Measurements from ENCODE around the gene INO80C. TPM values are rescaled to one million over a fixed set of nuclear protein-coding genes. Genes with fewer than 3 reads are reported as not detected.

Gene INO80C
- polyA plus RNA-seq, 1 donor = 31.2 TPM

DNA sequence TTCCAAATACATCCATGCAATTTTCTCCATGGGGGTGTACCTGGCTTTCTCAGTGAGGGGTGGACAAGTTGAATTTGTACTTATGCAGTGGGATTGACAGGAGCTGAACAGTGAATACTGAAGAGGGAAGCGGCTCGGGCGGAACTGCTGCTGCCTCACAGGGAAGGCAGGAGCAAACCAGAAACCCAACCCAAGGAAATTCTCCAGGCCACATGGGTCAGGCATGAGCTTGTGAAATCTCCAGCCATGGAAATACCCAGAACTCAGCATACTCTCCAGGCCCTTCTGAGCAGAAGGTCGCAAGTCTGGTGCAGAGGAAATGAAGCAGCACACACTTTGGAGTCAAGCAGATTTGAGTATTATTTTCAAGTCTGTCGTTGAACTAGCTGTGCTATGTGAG lies 26.5 kb upstream of the INO80C start:
- DNase-seq = no peak
- Histone ChIP-seq H3K36me3 (ENCODE audit: control insufficient read depth, insufficient read depth, low read length) (no peaks in the 10 kb centered on the region), H3K9me3 (ENCODE audit: control insufficient read depth, low read depth, low read length) (no peaks in the 10 kb centered on the region), H3K4me1 (ENCODE audit: control insufficient read depth, insufficient read depth, low read length) (no peaks in the 10 kb centered on the region), H3K4me3 (ENCODE audit: low read length) (no peak overlapping the region), H3K27ac (ENCODE audit: low read length) (no peak overlapping the region), H3K27me3 (ENCODE audit: control insufficient read depth, insufficient read depth, low read length) (no peaks in the 10 kb centered on the region)
- WGBS (ENCODE audit: insufficient coverage, low lambda C conversion rate) = no CpG with 5 or more reads among the region's 5 CpGs

DNA sequence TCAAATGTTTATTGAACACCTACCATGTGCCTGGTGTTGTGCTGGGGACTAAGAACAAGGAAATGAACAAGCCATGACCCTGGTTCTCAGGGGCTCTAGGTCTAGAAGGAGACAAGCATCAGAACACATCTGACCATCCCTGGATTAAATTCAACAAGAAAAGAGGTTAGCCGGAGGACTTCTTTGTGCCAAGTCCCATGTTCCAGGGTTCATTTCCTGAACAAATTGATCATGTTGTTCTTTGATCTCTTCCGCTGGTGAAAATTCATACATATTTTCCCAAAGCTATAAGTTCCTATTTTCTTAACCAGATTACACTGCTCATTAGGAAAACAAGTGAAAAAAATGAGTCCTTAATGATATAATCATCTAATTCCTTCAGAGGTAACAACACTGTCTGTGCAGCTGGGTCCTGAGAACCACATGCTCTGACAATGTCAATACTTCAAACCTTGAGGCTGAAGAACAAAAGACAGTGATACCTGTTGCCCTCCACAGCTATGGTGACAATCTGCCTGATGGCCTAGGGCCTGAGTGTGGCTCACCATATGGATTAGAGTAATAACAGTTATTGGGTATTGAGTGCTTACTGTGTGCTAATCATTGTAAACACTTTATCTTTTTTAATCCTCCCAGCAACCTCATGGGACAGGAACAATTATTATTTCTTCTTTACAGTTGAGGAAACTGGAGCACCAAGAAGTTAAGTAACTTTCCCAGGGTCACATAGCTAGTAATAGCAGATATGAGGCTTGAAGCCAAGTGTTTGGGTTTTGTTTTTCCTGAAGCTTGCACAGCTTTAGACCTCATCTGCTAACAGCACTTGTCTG lies 24.6 kb upstream of the INO80C start:
- 88% methylated on average over 1 of the region's 2 CpGs for WGBS (ENCODE audit: insufficient coverage, low lambda C conversion rate)
- DNase-seq = no peak
- H3K4me1 ChIP-seq (ENCODE audit: control insufficient read depth, insufficient read depth, low read length) = no peaks in the 10 kb centered on the region

DNA sequence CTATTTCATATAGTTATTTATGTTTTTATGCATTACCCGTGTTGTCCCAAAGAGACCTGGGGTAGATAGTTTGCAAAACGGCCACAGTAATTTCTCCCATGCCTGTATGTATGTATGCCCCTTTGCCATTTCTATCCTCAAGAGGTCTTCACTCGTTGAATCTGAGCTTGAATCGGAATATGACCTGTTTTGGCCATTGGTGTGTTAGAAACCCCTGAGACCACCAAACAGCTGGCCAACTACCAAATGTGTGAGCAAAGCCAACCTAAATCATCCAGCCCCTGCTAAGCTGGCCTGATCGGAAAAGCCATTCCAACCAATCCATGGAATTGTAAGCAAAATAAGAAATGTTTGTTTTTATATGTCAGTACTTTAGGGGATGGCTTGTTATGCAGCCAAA lies 23.4 kb upstream of the INO80C start:
- no peak overlapping the region for H3K27ac ChIP-seq (ENCODE audit: low read length)
- H3K36me3 ChIP-seq (ENCODE audit: control insufficient read depth, insufficient read depth, low read length) = no peaks in the 10 kb centered on the region
- no peaks in the 10 kb centered on the region for H3K4me1 ChIP-seq (ENCODE audit: control insufficient read depth, insufficient read depth, low read length)
- no peaks in the 10 kb centered on the region for H3K9me3 ChIP-seq (ENCODE audit: control insufficient read depth, low read depth, low read length)
- WGBS (ENCODE audit: insufficient coverage, low lambda C conversion rate) = no CpG with 5 or more reads among the region's 5 CpGs
- DNase-seq = no peak
- H3K27me3 ChIP-seq (ENCODE audit: control insufficient read depth, insufficient read depth, low read length) = no peaks in the 10 kb centered on the region
- no peak overlapping the region for H3K4me3 ChIP-seq (ENCODE audit: low read length)

More for the DNA sequence above, 24.6 kb upstream of the INO80C start:
- H3K27me3 ChIP-seq (ENCODE audit: control insufficient read depth, insufficient read depth, low read length) = no peaks in the 10 kb centered on the region
- no peak overlapping the region for H3K4me3 ChIP-seq (ENCODE audit: low read length)
- H3K27ac ChIP-seq (ENCODE audit: low read length) = no peak overlapping the region
- no peaks in the 10 kb centered on the region for H3K36me3 ChIP-seq (ENCODE audit: control insufficient read depth, insufficient read depth, low read length)
- no peaks in the 10 kb centered on the region for H3K9me3 ChIP-seq (ENCODE audit: control insufficient read depth, low read depth, low read length)

DNA sequence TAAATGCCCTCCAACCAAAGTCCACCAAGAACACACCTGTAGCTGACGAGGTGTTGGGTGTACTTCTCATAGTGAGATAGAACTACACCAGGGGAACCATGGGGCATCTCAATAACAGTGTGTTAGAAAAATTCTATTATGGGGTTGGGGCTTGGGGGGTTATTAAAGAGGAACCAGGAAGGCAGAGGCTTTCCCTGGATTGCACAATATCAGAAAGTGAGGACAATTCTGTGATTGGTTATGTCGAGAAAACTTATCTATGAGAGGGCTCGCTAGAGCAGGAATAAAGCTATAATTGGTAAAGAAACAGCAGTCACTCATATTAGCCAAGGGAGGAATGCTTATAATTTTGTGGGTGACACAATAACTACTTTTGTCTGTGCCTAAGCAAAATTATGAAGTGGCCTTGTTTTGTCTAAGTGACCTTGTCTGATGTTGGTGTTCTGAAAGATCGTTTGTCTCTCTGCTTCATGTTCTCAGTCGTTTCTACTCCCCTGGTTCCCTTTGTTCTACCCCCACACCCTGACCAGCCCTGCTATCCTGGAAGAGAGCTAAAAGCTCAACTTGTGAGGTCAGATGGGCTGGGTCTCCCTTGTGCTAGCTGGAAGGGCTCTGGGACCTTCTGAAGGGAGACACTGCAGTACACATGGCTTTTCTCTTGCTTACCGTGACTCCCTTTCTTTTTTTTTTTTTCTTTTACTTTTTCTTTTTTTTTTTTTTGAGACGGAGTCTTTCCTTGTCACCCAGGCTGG lies 21.6 kb upstream of the INO80C start:
- no peaks in the 10 kb centered on the region for H3K27me3 ChIP-seq (ENCODE audit: control insufficient read depth, insufficient read depth, low read length)
- WGBS (ENCODE audit: insufficient coverage, low lambda C conversion rate) = 100% methylated on average over 1 of the region's 7 CpGs

DNA sequence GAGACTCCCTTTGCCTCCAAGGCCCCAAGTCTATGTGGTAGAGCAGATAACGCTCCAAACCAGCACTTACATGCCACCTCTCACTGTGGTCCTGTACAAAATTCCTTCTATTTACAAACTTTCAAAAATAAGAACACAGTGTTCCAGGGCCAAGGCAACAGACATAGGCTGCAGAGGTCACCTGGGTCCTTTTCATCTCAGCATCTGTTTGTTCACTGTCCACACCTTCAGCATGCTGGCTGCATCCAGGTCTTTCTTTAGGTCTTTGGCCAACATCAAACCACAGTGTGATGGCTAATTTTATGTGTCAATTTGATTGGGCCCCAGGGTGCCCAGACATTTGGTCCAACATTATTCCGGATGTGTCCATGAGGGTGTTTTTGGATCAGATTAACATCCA lies 20.0 kb upstream of the INO80C start:
- H3K36me3 ChIP-seq (ENCODE audit: control insufficient read depth, insufficient read depth, low read length) = no peaks in the 10 kb centered on the region
- peaks cover 2% of the 10 kb centered on the region for H3K4me1 ChIP-seq (ENCODE audit: control insufficient read depth, insufficient read depth, low read length)
- no peaks in the 10 kb centered on the region for H3K27me3 ChIP-seq (ENCODE audit: control insufficient read depth, insufficient read depth, low read length)
- no peaks in the 10 kb centered on the region for H3K9me3 ChIP-seq (ENCODE audit: control insufficient read depth, low read depth, low read length)
- WGBS (ENCODE audit: insufficient coverage, low lambda C conversion rate) = no CpG with 5 or more reads among the region's 2 CpGs
- no peak for DNase-seq
- no peak overlapping the region for H3K27ac ChIP-seq (ENCODE audit: low read length)
- H3K4me3 ChIP-seq (ENCODE audit: low read length) = no peak overlapping the region

More for the DNA sequence above, 21.6 kb upstream of the INO80C start:
- no peak overlapping the region for H3K27ac ChIP-seq (ENCODE audit: low read length)
- H3K4me1 ChIP-seq (ENCODE audit: control insufficient read depth, insufficient read depth, low read length) = no peaks in the 10 kb centered on the region
- H3K36me3 ChIP-seq (ENCODE audit: control insufficient read depth, insufficient read depth, low read length) = no peaks in the 10 kb centered on the region
- H3K9me3 ChIP-seq (ENCODE audit: control insufficient read depth, low read depth, low read length) = no peaks in the 10 kb centered on the region
- DNase-seq = no peak
- no peak overlapping the region for H3K4me3 ChIP-seq (ENCODE audit: low read length)

DNA sequence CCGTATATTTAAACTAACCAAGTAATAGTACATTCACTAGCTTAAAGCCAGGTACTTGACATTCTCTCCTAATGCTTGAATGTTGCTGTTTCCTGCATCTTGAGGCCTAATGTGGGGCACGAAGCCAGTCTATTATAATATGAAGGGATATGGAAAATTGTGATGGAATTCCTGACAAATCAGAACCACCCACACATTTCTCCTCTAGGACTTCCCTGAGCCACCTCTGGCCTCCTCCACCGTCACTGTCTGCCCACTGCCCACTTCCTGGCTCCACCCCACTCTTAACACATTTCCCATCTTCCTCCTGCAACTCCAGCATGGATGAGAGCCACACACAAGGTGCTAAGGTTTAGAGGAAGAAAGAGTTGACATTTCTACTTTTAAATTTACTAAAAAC lies 19.0 kb upstream of the INO80C start:
- Histone ChIP-seq H3K4me3 (ENCODE audit: low read length) (no peak overlapping the region), H3K27ac (ENCODE audit: low read length) (no peak overlapping the region), H3K36me3 (ENCODE audit: control insufficient read depth, insufficient read depth, low read length) (no peaks in the 10 kb centered on the region), H3K4me1 (ENCODE audit: control insufficient read depth, insufficient read depth, low read length) (peaks cover 5% of the 10 kb centered on the region), H3K27me3 (ENCODE audit: control insufficient read depth, insufficient read depth, low read length) (no peaks in the 10 kb centered on the region), H3K9me3 (ENCODE audit: control insufficient read depth, low read depth, low read length) (no peaks in the 10 kb centered on the region)
- DNase-seq = no peak
- 100% methylated on average over 1 of the region's 3 CpGs for WGBS (ENCODE audit: insufficient coverage, low lambda C conversion rate)

DNA sequence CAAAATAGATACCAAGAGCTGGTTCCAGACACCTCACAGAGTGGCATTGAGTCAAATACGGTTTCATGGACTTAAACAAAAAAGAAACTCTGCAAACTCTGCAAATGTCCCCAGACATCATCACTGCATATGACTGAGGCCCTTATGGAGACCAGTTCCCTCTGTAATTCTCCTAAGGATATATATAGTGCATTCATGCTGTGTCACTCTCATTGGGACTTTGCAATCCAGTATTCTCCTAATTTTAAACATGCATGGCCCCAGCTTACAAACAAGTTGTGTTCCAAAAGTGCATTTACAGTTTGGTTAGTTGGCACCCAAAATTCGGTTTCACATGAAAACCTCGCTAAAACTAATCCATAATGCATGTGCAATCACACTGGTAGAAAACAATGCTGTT lies 18.6 kb upstream of the INO80C start:
- H3K4me3 ChIP-seq (ENCODE audit: low read length) = no peak overlapping the region
- no peak for DNase-seq
- peaks cover 5% of the 10 kb centered on the region for H3K4me1 ChIP-seq (ENCODE audit: control insufficient read depth, insufficient read depth, low read length)
- no peaks in the 10 kb centered on the region for H3K36me3 ChIP-seq (ENCODE audit: control insufficient read depth, insufficient read depth, low read length)
- no peaks in the 10 kb centered on the region for H3K27me3 ChIP-seq (ENCODE audit: control insufficient read depth, insufficient read depth, low read length)
- no peak overlapping the region for H3K27ac ChIP-seq (ENCODE audit: low read length)
- H3K9me3 ChIP-seq (ENCODE audit: control insufficient read depth, low read depth, low read length) = no peaks in the 10 kb centered on the region
- 100% methylated on average over 1 of the region's 3 CpGs for WGBS (ENCODE audit: insufficient coverage, low lambda C conversion rate)

DNA sequence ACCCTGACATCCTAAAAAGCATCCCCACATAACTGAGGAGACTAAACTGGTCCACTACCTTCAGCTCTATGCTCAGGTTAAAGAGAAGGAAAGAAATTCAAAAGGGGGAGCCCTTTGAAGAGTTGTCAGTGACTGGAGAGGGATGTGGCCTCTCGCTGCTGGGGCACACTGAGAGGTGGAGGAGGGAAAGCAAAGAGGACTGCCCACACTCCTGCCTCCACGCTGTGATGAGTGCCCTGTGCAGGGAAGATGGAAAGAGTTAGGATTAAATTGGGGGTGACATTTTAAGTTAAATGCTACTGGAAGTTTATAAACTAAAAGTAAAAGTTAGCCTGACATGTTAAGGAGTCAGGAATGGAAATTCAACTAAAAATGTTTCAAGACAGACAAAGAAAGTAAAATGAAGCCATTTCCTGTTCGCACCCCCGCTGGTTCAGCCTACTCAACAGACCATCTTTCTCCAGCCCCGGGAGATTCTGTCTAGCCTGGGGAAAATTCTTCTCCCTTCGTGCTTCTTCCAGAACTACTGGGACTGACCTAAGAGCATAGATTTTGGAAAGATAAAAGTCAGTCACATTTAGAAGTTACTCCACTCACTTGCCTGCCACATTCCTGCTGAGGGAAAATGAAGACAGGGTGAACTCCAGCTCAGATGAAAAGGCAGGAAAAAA lies 17.8 kb upstream of the INO80C start:
- Histone ChIP-seq H3K27ac (ENCODE audit: low read length) (no peak overlapping the region), H3K4me3 (ENCODE audit: low read length) (no peak overlapping the region), H3K36me3 (ENCODE audit: control insufficient read depth, insufficient read depth, low read length) (no peaks in the 10 kb centered on the region), H3K27me3 (ENCODE audit: control insufficient read depth, insufficient read depth, low read length) (no peaks in the 10 kb centered on the region), H3K4me1 (ENCODE audit: control insufficient read depth, insufficient read depth, low read length) (peaks cover 5% of the 10 kb centered on the region), H3K9me3 (ENCODE audit: control insufficient read depth, low read depth, low read length) (no peaks in the 10 kb centered on the region)
- no peak for DNase-seq
- WGBS (ENCODE audit: insufficient coverage, low lambda C conversion rate) = no CpG with 5 or more reads among the region's 6 CpGs

DNA sequence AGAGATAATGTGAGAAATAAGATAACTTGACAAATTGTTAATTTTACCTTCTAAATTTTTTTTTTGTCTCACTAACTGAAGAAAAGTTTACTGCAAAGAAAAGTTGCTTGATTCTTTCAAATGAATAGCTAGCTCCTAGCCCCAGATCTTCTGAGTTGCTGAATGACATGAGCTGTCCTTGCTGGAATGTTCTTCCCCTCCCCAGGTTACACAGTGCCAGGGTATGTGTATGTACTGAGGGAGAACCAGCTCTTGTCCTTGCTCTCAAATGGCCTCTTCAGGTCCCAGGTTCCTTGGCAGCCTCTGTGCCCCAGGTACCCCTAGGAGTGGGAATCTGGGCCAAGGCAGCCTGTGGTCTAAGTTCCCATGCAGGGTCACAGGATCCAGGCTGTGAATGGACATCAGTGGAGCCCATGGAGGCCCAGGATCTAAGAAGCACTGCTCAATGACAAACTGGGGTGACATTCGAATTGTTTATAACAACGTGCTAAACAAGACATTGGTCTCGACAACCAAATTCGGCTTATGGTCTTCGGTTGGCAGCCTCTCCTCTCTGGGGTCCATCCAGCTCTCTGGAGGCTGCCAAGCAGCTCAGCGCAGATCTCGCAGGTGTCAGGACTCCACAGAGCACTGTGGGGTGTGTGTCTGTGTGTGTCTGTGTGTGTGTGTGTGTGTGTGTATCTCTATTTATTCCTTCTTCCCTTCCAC lies 17.1 kb upstream of the INO80C start:
- Histone ChIP-seq H3K36me3 (ENCODE audit: control insufficient read depth, insufficient read depth, low read length) (no peaks in the 10 kb centered on the region), H3K27ac (ENCODE audit: low read length) (no peak overlapping the region), H3K4me1 (ENCODE audit: control insufficient read depth, insufficient read depth, low read length) (peaks cover 5% of the 10 kb centered on the region), H3K9me3 (ENCODE audit: control insufficient read depth, low read depth, low read length) (no peaks in the 10 kb centered on the region), H3K4me3 (ENCODE audit: low read length) (no peak overlapping the region), H3K27me3 (ENCODE audit: control insufficient read depth, insufficient read depth, low read length) (no peaks in the 10 kb centered on the region)
- no CpG with 5 or more reads among the region's 7 CpGs for WGBS (ENCODE audit: insufficient coverage, low lambda C conversion rate)
- no peak for DNase-seq

DNA sequence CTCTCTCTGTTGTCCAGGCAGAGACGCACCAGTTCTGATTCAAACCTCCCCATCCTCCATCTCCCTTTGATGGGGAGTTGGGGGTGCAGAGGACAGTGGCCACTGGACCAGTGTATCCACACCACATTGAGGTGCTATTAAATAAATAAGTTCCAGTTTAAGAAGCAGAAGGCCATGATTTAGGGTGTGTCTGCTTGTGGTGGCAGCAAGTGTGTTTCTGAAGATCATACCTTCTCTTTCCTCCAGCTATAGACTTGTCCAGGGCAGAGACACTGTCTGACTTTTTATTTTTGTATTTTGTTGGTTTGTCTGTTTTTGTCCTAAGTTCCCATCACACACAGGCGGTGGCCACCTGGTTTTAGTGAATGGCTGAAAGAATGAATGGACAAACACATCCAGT lies 16.5 kb upstream of the INO80C start:
- no peak overlapping the region for H3K4me3 ChIP-seq (ENCODE audit: low read length)
- no peaks in the 10 kb centered on the region for H3K27me3 ChIP-seq (ENCODE audit: control insufficient read depth, insufficient read depth, low read length)
- no CpG with 5 or more reads among the region's 2 CpGs for WGBS (ENCODE audit: insufficient coverage, low lambda C conversion rate)
- no peak overlapping the region for H3K27ac ChIP-seq (ENCODE audit: low read length)
- DNase-seq = no peak
- H3K36me3 ChIP-seq (ENCODE audit: control insufficient read depth, insufficient read depth, low read length) = no peaks in the 10 kb centered on the region
- H3K4me1 ChIP-seq (ENCODE audit: control insufficient read depth, insufficient read depth, low read length) = peaks cover 5% of the 10 kb centered on the region
- no peaks in the 10 kb centered on the region for H3K9me3 ChIP-seq (ENCODE audit: control insufficient read depth, low read depth, low read length)

Measured in large intestine (tissue), 3 donors.